Activated CD4-positive, alpha-beta T cell treated with anti-CD3 and anti-CD28 coated beads, Interleukin-2, amount 10 ng/mL, durations not matched to agents 24 days and 14 days (primary cell): ENCODE data around the gene SOCS3. TPM values are rescaled to one million over a fixed set of nuclear protein-coding genes. Genes with fewer than 3 reads are reported as not detected.

ENCODE experiments used
- DNase-seq: peaks from one replicate; pipeline ENCODE4 v3.0.0; 2022
- H3K27ac Mint-ChIP-seq: one replicate; pipeline ENCODE4 v1.8.0; 2022; ENCODE audit warnings: mild to moderate bottlenecking, mixed read lengths
- H3K27me3 Mint-ChIP-seq: one replicate; pipeline ENCODE4 v1.8.0; 2022; ENCODE audit warnings: mixed read lengths
- H3K36me3 Mint-ChIP-seq: one replicate; pipeline ENCODE4 v1.8.0; 2022; ENCODE audit warnings: low read depth, mild to moderate bottlenecking, mixed read lengths
- H3K4me1 Mint-ChIP-seq: one replicate; pipeline ENCODE4 v1.8.0; 2021; ENCODE audit warnings: mixed read lengths
- H3K4me3 Mint-ChIP-seq: one replicate; pipeline ENCODE4 v1.8.0; 2022; ENCODE audit warnings: mild to moderate bottlenecking, moderate library complexity, mixed read lengths
- H3K9me3 Mint-ChIP-seq: one replicate; pipeline ENCODE4 v1.8.0; 2021; ENCODE audit warnings: mixed read lengths
- intact Hi-C: fragments of 100-400 bp; cut with micrococcal nuclease; formaldehyde crosslinking; loops from one replicate; pipeline ENCODE4 v1.15.1; 2023
- total RNA-seq: library from RNA; stranded (reverse); gene quantifications from 2 replicates; pipeline ENCODE4 v1.2.3, GENCODE V29; 2022

SOCS3 gene
- total RNA-seq = 78.3 and 81.5 TPM in 2 replicates

GRCh38 chr17:78359997-78360370 is at the start of gene SOCS3:
SOCS3 (minus strand) TSS chr17:78360077; CDS start chr17:78359095, 982 bp downstream.
- Mint-ChIP-seq H3K36me3 (peaks cover 39% of the 10 kb centered on the region), H3K27ac (peak within 1 kb of the TSS; percentile 94), H3K9me3 (no peaks in the 10 kb centered on the region), H3K27me3 (no peaks in the 10 kb centered on the region), H3K4me3 (peak within 1 kb of the TSS; percentile 92), H3K4me1 (peaks cover 41% of the 10 kb centered on the region)
- DNase-seq = peak; percentile 99
- intact Hi-C loops = loop anchor here (1.0 to 5.0 kb wide), 7 partner anchors 18 to 898 kb away; partner anchors contain the start of genes PGS1 and TMC6

DNA sequence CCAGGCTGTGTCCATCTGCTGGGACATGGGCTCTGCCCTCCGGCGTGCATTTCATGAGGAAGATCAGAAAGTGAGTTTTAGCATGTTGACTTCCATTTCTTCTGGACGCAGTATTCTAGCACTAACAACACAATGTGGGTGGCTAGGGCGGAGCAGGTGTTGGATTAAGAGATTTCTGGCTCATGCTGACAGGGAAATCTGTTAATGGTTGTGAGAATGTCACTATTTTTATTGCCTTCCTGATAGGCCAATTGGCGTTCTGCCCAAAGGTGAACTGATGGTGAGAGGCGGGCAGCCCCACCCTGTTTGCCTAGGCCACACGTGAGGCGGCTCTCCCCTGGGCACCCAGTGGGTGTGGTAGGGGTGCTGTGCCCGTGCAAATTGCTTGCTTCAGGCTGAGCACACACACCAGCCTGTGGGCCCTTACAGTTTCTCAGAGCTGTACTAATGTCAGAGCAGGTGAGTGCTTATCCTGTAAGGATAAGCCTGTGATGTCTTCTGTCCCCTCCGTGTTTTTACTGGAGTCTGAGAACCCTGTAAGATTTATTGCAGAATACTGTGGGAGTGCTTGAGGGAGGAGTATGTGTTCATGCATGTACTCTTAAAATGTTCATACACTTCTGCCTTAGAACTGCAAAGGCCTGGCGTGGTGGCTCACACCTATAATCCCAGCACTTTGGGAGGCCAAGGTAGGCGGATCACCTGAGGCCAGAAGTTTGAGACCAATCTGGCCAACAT is 49.5 kb upstream of the SOCS3 start:
- Mint-ChIP-seq H3K36me3 (peaks cover 48% of the 10 kb centered on the region), H3K27me3 (no peaks in the 10 kb centered on the region), H3K9me3 (no peaks in the 10 kb centered on the region), H3K4me3 (no peak overlapping the region), H3K27ac (peak overlapping the region; percentile 60), H3K4me1 (peaks cover 71% of the 10 kb centered on the region)
- intact Hi-C loops = no loop called here
- DNase-seq = no peak

DNA sequence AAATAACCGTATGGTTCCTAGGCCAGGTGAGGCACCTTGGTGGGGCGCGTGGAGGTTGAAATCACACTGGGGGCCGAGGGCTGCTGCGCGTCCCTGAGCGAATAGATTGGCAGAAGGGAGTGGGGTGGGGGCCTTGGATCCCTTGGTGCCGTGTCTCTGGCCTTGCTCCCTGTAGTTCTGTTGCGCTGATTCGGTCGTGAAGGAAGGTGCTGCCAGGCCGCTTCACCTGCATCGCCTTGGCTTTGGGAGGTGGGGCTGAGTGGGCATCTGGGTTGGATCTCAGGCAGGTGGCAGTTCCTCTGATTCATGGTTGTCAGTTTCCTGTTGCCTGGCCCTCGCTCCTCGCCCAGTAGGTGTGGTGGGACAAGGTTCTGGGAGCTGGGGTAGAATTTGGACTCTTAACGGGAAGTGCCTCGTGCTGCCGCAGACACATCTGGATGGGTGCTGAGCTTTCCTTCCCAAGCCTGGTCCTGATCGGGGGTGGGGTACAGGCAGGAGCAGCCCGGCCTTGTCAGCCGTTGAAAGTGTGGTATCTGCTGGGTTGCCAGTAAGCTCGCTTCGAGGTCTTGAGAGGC is 48.7 kb upstream of the SOCS3 start:
- H3K27ac Mint-ChIP-seq = peak overlapping the region; percentile 60
- intact Hi-C loops = no loop called here
- peaks cover 63% of the 10 kb centered on the region for H3K4me1 Mint-ChIP-seq
- H3K36me3 Mint-ChIP-seq = peaks cover 52% of the 10 kb centered on the region
- no peaks in the 10 kb centered on the region for H3K27me3 Mint-ChIP-seq
- no peak overlapping the region for H3K4me3 Mint-ChIP-seq
- no peaks in the 10 kb centered on the region for H3K9me3 Mint-ChIP-seq
- DNase-seq = no peak

- DNase-seq = no peak
- intact Hi-C loops = no loop called here
- Mint-ChIP-seq H3K4me1 (peaks cover 56% of the 10 kb centered on the region), H3K36me3 (peaks cover 55% of the 10 kb centered on the region), H3K4me3 (no peak overlapping the region), H3K27ac (peak overlapping the region; percentile 87), H3K9me3 (no peaks in the 10 kb centered on the region), H3K27me3 (no peaks in the 10 kb centered on the region)
Observed at GRCh38 chr17:78407387-78408000, 47.6 kb upstream of the SOCS3 start.

GRCh38 chr17:78406920-78407319 is 47.0 kb upstream of the SOCS3 start:
- DNase-seq = no peak
- Mint-ChIP-seq H3K4me3 (no peak overlapping the region), H3K27ac (peak overlapping the region; percentile 87), H3K36me3 (peaks cover 51% of the 10 kb centered on the region), H3K4me1 (peaks cover 50% of the 10 kb centered on the region), H3K9me3 (no peaks in the 10 kb centered on the region), H3K27me3 (no peaks in the 10 kb centered on the region)
- intact Hi-C loops = no loop called here

DNA sequence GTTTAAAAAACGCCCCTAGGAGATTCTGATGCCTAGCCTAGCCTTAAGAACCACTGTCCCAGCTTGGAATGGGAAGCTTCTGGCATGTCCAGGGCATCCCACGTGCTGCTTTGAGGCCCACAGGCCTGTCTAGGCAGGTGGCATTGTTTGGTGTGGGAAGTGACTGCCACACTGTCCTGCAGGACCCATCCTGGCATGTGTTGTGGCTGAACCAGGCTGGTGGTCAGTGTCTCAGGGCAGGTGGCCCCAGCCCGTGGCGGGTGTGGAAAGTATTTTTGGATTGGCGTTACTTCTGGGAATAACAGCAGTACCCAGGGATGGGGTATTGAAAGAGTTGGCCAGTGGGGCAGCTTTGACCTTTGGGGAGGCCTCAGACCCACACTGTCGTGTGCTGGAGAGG is 46.5 kb upstream of the SOCS3 start:
- DNase-seq = no peak
- intact Hi-C loops = no loop called here
- Mint-ChIP-seq H3K36me3 (peaks cover 52% of the 10 kb centered on the region), H3K9me3 (no peaks in the 10 kb centered on the region), H3K27ac (peak overlapping the region; percentile 87), H3K27me3 (no peaks in the 10 kb centered on the region), H3K4me3 (no peak overlapping the region), H3K4me1 (peaks cover 47% of the 10 kb centered on the region)

- no peak for DNase-seq
- intact Hi-C loops = no loop called here
- H3K9me3 Mint-ChIP-seq = no peaks in the 10 kb centered on the region
- H3K27ac Mint-ChIP-seq = peak overlapping the region; percentile 44
- no peak overlapping the region for H3K4me3 Mint-ChIP-seq
- peaks cover 35% of the 10 kb centered on the region for H3K4me1 Mint-ChIP-seq
- H3K36me3 Mint-ChIP-seq = peaks cover 66% of the 10 kb centered on the region
- no peaks in the 10 kb centered on the region for H3K27me3 Mint-ChIP-seq
Observed at GRCh38 chr17:78403822-78404221, 43.9 kb upstream of the SOCS3 start.

GRCh38 chr17:78401891-78402290 is 42.0 kb upstream of the SOCS3 start:
- Mint-ChIP-seq H3K4me3 (no peak overlapping the region), H3K4me1 (peaks cover 20% of the 10 kb centered on the region), H3K27me3 (no peaks in the 10 kb centered on the region), H3K27ac (no peak overlapping the region), H3K9me3 (no peaks in the 10 kb centered on the region), H3K36me3 (peaks cover 69% of the 10 kb centered on the region)
- intact Hi-C loops = no loop called here
- no peak for DNase-seq

GRCh38 chr17:78401246-78401645 is 41.4 kb upstream of the SOCS3 start:
- DNase-seq = no peak
- Mint-ChIP-seq H3K9me3 (no peaks in the 10 kb centered on the region), H3K4me3 (no peak overlapping the region), H3K27me3 (no peaks in the 10 kb centered on the region), H3K27ac (no peak overlapping the region), H3K4me1 (peaks cover 16% of the 10 kb centered on the region), H3K36me3 (peaks cover 71% of the 10 kb centered on the region)
- intact Hi-C loops = no loop called here

GRCh38 chr17:78400581-78401240 is 40.8 kb upstream of the SOCS3 start:
- H3K27ac Mint-ChIP-seq = peak overlapping the region; percentile 65
- H3K4me1 Mint-ChIP-seq = peaks cover 13% of the 10 kb centered on the region
- no peak overlapping the region for H3K4me3 Mint-ChIP-seq
- intact Hi-C loops = no loop called here
- no peaks in the 10 kb centered on the region for H3K9me3 Mint-ChIP-seq
- no peaks in the 10 kb centered on the region for H3K27me3 Mint-ChIP-seq
- H3K36me3 Mint-ChIP-seq = peaks cover 74% of the 10 kb centered on the region
- DNase-seq = no peak

DNA sequence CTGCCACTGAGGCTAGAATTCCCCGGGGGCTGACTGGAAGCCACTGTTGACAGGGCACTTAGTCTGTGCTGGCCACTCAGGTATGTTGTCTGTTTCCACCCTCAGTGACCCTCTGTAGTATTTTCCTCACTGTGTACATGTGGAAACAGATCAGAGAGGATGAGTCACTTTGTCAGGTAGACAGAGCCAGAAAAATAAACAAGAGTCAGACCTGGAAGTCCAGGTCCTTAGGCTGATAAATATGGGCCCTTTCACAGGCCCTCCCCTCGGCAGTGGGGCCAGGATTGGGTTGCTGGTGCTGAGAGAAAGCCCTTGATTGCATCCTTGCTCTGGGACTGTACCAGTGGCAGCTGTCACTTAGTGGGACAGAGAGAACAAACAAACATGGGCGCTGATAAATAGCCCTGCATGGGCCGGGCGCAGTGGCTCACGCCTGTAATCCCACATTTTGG is 39.8 kb upstream of the SOCS3 start:
- no peak overlapping the region for H3K27ac Mint-ChIP-seq
- no peaks in the 10 kb centered on the region for H3K27me3 Mint-ChIP-seq
- H3K36me3 Mint-ChIP-seq = peaks cover 75% of the 10 kb centered on the region
- DNase-seq = no peak
- no peaks in the 10 kb centered on the region for H3K9me3 Mint-ChIP-seq
- intact Hi-C loops = no loop called here
- peaks cover 12% of the 10 kb centered on the region for H3K4me1 Mint-ChIP-seq
- no peak overlapping the region for H3K4me3 Mint-ChIP-seq

DNA sequence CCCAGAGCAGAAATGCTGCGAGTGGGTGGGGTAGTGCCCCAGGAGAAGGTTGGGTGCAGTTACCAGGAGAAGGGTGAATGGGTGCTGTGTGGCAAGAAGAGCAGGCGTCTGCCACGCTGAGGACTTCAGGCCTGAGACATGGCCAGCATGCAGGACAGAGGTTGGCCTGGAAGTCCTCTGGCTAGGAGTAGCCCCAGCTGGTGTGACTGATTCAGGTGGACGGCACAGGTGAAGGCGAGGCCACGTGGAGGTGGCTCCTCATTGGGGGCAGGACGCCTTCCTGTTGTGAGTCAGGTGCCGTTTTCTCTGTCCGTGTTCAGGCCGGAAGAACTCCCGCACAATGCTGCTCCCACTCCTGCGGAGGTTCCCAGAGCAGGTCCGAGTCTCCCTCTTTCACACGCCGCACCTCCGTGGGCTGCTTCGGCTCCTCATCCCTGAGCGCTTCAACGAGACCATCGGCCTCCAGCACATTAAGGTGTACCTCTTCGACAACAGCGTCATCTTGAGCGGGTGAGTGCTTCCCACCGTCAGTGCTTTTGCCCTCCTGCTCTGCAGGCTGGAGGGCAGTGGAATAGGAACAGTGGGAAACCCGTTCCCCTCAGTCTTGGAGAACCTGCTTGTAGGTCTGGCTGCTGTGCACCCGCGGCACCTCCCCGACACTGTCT is 39.3 kb upstream of the SOCS3 start:
- intact Hi-C loops = no loop called here
- Mint-ChIP-seq H3K27me3 (no peaks in the 10 kb centered on the region), H3K4me1 (peaks cover 13% of the 10 kb centered on the region), H3K4me3 (no peak overlapping the region), H3K27ac (peak overlapping the region; percentile 57), H3K36me3 (peaks cover 73% of the 10 kb centered on the region), H3K9me3 (no peaks in the 10 kb centered on the region)
- no peak for DNase-seq

GRCh38 chr17:78398390-78398789 is 38.5 kb upstream of the SOCS3 start:
- DNase-seq = no peak
- H3K27ac Mint-ChIP-seq = no peak overlapping the region

More at GRCh38 chr17:78398390-78398789, 38.5 kb upstream of the SOCS3 start:
- H3K36me3 Mint-ChIP-seq = peaks cover 71% of the 10 kb centered on the region
- H3K4me3 Mint-ChIP-seq = no peak overlapping the region
- H3K4me1 Mint-ChIP-seq = peaks cover 15% of the 10 kb centered on the region
- intact Hi-C loops = no loop called here
- no peaks in the 10 kb centered on the region for H3K27me3 Mint-ChIP-seq
- H3K9me3 Mint-ChIP-seq = no peaks in the 10 kb centered on the region
